Activated CD4-positive, CD25-positive, alpha-beta regulatory T cell treated with anti-CD3 and anti-CD28 coated beads, Interleukin-2, amount 50 U/mL, for 72 hours (primary cell): Measurements from ENCODE around the gene HDDC3.
"Not testable (repeated sequence)": the region's sequence is repeated elsewhere in the genome, so short reads cannot be mapped to it uniquely, and the experiment has no call there.

Experiments used
- DNase-seq: peaks from one replicate; pipeline ENCODE4 v3.0.0; 2021

Gene HDDC3

DNA sequence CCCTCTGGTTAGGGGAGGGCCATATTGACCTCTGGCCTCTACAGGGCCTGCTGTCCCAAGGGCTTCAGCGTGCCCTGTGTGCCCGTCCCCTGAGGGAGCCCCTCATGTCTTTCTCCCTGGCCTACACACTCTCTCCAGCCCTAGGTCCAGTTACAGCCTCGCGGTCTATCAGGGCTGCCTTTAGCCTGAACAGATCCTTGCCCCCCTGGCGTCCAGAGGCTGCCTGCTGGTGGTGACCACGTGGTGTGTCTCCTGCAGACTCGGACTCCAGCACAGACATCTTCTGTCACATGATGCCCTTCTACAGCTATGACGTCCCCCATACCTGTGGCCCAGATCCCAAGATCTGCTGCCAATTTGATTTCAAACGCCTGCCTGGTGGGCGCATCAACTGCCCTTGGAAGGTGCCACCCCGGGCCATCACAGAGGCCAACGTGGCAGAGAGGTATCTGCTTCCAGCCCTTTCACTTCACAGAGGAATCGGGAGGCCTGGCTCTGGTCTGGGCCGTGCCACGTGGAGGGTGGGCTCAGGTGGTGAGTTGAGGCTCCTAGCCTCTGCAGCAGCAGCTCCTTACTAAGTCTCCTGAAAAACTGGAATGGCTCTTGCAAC is 25.2 kb downstream of the HDDC3 start:
- DNase-seq, result no peak

- no peak for DNase-seq
Observed at GRCh38 chr15:90906181-90906849, 26.0 kb downstream of the HDDC3 start.

GRCh38 chr15:90905306-90906180 is 26.8 kb downstream of the HDDC3 start:
- DNase-seq, result no peak

GRCh38 chr15:90904746-90905145 is 27.6 kb downstream of the HDDC3 start:
- DNase-seq, result no peak

- DNase-seq, result no peak
Observed at GRCh38 chr15:90903733-90904536, 28.4 kb downstream of the HDDC3 start.

DNA sequence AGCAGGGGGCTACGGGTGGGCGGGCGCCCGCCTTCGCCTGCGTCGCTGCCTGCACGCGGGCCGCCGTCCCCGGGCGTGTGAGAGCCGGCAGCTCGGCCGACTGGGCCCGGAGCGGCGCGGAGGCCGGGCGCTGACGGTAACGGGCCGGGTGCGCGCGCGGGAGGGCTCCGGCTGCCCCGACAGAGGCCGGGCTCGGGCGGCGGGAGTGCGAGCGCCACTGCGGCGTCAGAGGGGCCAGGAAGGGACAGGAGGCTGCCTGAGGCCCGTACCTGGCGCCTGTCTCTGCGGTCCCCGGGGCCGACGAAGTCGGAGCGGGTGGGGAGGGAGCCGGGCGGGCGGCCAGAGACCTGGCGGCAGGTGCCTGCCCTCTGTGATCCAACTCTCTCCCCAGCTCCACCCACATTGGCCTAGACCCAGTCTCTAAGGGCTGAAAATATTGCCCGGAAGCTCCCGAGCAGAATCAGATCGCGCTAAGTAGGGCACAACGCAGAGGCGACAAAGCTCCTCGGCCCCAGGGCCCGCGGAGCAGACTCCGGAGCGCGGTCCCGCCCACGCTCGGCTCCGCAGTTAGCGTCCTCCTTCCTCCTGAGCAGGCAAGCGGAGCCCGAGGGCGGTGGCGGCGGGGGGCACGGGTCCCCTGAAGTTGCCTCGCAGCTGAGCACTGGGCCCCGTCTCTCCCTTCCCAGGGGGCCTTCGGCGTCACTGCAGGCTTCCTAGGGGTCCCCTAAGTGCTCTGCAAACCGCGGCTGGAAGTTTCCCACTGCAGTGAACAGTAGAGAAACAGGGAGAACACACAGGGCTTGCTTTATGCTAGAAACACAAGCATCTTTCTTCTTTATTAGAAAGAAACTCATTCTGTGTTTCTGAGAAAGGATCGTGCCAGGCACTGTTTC is 29.3 kb downstream of the HDDC3 start, which contains the start of gene MAN2A2:
TSS of gene MAN2A2 (plus strand) at position 463 of the 893 bp plus-strand sequence. CDS start 906 bp downstream, outside the sequence.
- peak; percentile 78 for DNase-seq

DNA sequence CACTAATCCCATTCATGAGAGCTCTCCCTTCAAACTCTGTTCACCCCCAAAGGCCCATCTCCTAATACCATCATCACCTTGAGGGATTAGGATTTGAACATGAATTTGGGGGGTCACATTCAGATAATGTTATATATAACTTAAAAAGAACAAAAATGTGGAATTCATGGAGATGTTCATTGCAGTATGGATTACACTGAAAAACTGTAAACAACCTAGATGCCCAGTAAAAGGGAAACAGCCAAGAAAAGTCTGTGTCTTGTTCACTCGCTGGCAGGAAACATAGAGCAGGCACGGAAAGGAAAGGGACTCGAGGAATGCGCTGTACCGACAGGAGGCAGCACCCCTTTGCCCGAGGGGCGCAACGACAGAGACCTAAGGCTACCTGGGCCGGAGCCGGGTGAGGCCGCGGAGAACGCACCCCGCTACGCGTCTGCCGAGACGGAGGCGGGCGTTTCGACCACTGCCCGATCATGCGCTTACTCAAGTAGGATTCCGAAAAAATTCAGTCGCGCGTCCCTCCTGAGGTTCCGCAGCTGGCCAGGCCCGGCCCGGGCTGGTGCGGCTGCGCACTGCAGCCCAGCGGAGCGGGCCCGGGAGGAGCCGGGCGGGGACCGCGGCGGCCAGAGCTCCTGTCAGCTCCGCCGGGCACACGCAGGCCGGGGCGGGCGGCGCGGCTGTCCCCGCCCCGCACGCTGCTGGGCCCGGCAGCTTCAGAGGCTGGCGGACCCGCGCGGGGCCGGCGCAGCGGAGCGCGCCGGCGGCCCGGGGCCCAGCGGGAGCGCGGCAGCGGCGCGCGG is 30.1 kb downstream of the HDDC3 start:
- DNase-seq, result peak; percentile 77

- no peak for DNase-seq
Observed at GRCh38 chr15:90901175-90902039, 30.9 kb downstream of the HDDC3 start.

GRCh38 chr15:90897131-90897655 is 35.2 kb downstream of the HDDC3 start:
- DNase-seq, result not testable (repeated sequence)

- no peak for DNase-seq
Observed at GRCh38 chr15:90895571-90896117, 36.7 kb downstream of the HDDC3 start.

DNA sequence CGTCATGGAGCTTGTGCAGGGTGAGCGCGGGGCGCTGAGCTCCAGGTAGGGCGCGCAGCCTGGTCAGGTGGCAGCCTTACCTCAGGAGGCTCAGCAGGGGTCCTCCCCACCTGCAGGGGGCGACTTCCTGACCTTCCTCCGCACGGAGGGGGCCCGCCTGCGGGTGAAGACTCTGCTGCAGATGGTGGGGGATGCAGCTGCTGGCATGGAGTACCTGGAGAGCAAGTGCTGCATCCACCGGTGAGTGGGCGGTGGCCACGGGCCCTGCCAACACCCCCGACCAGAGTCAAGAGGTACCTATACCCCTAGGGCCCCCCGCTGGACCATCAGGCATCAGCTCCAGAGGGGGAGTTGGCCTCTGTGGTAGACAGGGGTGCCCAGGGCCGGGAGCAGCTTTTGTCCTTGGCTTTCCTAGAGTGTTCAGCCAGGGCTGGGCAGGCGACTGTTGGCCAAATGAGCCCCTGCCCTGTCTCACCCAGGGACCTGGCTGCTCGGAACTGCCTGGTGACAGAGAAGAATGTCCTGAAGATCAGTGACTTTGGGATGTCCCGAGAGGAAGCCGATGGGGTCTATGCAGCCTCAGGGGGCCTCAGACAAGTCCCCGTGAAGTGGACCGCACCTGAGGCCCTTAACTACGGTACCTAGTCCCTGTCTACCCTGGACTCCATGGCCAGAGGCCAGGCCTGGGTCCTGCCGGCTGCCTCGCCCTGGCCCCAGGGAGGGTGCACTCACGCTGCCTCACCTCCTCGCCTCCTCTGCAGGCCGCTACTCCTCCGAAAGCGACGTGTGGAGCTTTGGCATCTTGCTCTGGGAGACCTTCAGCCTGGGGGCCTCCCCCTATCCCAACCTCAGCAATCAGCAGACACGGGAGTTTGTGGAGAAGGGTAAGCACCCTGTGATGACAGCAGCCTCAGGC is 38.9 kb downstream of the HDDC3 start:
- no peak for DNase-seq

DNA sequence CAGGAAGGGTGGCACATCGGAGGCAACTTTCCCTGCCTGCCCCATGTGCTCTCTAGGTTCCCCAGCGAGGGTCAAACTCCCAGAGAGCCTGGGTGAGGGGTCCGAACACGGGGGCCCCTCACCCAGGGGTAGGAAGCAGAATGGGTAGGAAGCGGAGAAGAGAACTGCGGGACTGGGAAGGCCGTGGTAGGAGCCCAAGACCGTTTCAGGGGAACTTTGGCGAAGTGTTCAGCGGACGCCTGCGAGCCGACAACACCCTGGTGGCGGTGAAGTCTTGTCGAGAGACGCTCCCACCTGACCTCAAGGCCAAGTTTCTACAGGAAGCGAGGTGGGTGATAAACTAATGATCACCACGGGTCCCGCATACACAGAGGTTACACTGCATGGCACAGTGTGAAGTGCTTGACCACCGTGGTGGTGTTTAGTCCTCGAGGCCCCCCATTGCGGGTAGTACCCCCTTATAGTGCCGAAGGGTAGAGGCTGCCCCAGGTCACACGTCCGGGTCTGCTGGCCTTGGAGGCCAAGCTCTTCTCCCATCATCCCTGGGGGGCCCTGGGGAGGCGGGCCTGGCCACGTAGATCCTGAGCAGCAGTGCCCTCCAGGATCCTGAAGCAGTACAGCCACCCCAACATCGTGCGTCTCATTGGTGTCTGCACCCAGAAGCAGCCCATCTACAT is 39.7 kb downstream of the HDDC3 start:
- DNase-seq, result no peak

- DNase-seq, result no peak
Observed at GRCh38 chr15:90892023-90892422, 40.3 kb downstream of the HDDC3 start.

DNA sequence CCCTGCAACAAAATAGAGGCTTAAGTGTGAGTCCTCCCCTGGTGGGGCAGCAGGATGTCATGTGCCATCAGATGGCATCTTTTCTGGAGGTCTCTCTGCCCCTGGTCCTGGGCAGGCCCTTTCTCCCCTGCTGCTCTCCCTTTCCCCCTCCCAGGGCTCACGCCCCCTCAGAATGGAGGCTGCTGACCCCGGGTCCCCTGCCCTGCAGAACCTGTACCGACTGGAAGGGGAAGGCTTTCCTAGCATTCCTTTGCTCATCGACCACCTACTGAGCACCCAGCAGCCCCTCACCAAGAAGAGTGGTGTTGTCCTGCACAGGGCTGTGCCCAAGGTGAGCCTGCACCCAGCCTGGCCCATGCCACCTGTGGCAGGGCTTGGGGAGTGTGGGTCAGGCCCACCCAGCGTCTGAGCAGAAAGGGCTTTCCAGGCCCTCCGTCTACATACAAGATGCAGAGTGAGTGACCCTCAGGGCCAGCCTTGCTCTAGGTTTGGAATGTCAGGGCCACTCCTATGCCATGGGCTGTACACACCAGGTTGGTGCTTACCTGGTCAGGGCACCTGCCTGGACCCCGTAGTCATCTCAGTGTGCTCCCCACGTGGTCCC is 40.9 kb downstream of the HDDC3 start:
- no peak for DNase-seq

- no peak for DNase-seq
Observed at GRCh38 chr15:90890839-90891238, 41.5 kb downstream of the HDDC3 start.

DNA sequence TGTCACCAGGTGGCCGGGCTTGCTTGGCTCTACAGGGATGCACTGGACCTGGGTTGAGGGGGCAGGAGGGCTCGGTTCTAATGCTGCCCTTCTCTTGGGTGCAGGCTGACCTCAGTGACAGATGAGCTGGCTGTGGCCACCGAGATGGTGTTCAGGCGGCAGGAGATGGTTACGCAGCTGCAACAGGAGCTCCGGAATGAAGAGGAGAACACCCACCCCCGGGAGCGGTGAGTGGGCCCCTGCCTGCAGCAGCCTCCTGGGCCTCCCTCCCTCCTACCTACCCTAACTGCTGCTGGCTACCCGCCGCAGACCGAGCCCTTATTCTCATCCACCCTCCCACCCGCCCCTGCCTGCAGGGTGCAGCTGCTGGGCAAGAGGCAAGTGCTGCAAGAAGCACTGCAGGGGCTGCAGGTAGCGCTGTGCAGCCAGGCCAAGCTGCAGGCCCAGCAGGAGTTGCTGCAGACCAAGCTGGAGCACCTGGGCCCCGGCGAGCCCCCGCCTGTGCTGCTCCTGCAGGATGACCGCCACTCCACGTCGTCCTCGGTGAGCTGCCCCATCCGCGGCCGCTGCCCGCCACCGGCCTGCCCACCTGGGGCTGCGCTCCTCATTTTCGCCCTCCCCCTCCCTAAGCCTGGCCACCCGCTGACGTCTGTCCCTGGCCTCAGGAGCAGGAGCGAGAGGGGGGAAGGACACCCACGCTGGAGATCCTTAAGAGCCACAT is 42.5 kb downstream of the HDDC3 start:
- no peak for DNase-seq
